Brain pericyte (primary cell): ENCODE results near the gene SAP25.
A peak's percentile ranks its signal among the peaks of the same experiment; 100 is the strongest.

ENCODE experiments used
- DNase-seq: peaks from one replicate; pipeline ENCODE4 v3.0.0-alpha.2; 2012; ENCODE audit warnings: low read depth, low spot score

Gene SAP25

DNA sequence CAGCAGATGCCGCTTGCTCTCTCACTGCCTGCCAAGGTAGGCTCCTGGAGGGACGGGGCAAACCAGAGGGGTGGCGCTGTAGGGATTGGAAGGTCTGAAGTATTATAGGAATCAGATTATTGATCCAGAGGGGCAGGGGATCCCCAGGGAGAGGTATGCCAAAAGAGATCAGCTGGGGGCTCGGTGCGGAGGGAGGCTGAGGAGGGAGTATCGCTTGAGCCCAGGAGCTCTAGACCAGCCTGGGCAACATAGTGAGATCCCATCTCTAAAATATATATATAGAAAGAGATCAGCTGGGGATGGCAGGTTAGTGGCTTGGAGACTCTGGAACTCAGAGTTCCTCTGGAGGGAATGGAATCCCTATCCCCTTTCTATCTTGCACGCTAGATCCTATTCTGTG is 21.5 kb upstream of the SAP25 start:
- no peak for DNase-seq

DNA sequence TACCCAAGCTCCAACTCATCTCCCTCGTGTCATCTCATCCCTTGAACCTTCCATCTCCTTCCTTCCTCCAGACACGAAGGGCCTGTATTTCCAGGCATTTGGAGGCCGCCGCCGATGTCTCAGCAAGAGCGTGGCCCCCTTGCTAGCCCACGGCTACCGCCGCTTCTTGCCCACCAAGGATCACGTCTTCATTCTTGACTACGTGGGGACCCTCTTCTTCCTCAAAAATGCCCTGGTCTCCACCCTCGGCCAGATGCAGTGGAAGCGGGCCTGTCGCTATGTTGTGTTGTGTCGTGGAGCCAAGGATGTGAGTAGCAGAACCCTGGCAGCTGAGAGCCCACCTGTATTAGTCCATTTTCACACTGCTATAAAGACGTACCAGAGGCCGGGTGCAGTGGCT is 17.9 kb upstream of the SAP25 start:
- no peak for DNase-seq

DNA sequence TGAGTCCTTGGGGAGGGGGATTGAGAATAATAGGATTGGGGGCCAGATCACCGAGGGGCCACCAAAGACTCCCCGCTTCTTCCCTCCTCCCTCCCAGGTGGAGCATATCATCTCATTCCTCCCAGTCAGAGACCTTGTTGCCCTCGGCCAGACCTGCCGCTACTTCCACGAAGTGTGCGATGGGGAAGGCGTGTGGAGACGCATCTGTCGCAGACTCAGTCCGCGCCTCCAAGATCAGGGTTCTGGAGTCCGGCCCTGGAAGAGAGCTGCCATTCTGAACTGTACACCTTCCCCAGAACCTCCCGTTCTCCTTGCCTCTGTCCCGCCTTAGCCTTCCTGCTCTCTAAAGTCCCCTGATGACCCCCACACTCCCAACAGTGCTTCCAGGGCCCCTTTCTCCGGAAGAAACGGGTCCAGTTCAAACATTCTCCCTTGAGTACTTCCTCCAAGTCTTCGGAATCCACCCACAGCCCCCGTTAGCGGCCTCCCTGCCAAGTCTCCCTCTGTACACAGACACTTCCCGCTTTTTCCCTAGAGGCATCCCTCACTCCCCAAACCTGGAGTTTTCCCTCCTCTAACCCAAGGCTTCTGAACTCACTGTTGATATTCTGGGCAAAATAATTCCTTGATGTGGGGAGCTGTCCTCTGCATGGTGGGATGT is 16.5 kb upstream of the SAP25 start:
- no peak for DNase-seq

DNA sequence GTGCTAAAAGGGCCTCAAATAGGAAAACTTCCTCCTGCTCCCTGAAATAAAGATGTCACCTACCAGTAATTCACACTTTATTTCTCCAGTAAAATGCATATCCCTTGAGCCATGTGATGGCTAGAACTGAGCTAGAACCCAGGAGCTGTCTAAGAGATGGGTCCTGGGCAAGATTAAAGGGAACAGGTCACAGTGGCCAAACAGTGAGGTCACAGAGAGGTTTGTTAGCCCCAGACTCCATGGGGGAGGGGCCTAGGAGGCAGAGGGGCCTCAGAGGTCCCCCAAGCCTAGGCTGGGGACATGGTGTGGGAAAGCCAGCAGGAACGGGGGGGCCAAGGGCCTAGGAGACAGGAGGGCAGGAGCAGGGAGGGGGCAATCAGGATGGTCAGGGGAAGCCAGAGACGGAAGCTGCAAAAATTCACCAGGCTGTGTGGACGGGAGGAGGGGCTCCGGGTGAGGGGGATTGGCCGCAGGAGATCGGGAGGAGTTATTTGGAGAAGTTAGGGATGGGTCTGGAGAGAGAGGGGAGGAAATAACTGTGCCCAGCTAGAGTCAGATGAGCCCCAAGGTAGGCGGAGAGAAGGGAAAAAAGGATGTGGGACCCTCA is 15.7 kb upstream of the SAP25 start:
- DNase-seq = no peak

DNA sequence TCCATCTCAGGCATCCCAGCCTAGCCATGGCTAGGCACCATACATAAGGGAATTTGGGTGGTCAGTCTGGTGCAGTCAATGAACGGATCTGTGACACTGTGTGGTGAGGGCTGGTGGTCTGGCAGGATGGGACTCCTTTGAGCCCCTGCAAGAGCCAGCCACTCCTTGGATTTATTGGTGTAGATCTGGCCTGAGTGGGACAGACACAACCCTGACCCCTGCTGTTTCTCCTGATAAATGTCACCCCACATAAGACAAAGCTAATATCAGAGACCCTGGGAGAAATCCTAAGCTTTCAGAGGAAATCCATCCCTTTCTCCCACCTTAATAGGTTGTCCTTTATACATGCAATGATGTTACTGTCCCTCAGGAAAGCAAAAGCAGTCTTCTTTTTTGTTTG is 14.7 kb upstream of the SAP25 start:
- DNase-seq = no peak

DNA sequence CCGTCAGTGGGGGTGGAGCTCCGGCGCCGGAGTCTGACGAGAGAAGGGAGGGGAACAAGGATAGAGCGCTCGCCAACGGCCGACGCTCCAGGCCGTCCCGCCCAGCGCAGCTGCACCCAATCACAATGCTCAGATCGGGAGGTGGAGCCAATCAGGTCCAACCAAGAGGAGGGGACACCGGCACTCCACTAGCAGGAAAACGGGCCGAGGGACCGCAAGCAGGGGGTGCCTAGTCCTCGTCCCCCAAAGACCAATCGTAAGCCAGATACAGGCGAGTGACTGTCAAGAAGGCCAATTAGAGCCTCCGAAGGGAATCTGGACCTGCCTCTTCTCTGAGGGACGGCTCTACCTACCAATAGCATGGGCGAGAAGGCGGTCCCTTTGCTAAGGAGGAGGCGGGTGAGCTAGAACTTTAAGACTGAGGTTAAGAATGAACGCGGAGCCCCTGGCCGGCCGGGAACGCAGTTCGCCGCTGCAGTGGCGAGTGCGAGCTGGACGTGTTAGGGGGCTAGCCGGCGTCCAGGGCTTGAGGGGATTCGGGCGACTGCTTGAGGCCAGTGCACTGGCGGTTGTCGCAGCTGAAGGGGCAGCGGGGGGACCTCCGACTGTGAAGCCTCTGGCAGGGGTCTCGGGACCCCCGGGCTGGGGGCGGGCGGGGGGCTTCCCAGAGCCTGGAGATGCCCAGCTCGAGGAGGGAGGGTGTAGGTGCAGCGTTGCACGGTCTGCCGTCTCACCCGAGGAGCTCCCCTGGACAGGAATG is 12.7 kb upstream of the SAP25 start, which contains the start of gene FBXO24:
Gene FBXO24 (plus strand): TSS at position 63 of the 760 bp plus-strand sequence. CDS start 298 bp downstream, at position 361.
- peak; percentile 100 for DNase-seq

DNA sequence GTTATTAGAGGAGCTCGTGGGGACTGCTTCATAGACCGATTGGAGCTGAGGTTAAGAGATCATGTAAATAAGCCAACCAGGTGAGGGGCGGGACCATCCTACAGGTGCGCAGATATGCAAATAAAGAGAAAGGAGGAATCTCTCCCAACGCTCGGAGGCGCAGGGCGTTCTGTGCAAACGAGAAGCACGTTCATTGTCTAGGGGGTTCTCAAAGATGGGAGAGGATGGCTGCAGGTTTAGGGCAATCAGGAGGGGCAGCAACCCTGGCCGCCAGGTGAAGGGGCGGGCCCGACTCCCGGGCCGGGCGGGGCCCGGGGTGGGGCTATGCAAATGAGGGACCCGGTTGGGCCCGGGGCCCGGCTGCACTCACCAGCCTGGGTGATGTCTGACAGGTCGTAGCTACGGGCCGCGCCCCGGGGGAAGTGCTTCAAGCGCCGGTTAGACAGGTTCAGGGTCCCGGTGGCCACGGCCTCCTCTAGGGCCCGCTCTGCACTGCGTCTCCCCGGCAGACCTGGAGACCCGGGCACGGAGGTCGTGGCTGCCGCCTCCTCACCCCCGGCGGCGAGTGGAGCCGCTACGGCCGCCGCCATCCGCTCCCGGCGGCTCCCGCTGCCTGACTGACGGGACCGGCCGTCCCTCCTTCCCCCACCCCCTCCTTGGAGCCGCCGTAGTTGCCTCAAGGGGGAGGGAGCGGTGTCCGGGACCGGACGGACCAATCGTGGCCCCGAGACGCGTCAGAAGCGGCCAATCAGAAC is 12.0 kb upstream of the SAP25 start, which contains the start of gene LRCH4:
Gene LRCH4 (minus strand): TSS at position 619 of the 755 bp plus-strand sequence. CDS start 29 bp downstream, at position 590.
- DNase-seq = no peak

DNA sequence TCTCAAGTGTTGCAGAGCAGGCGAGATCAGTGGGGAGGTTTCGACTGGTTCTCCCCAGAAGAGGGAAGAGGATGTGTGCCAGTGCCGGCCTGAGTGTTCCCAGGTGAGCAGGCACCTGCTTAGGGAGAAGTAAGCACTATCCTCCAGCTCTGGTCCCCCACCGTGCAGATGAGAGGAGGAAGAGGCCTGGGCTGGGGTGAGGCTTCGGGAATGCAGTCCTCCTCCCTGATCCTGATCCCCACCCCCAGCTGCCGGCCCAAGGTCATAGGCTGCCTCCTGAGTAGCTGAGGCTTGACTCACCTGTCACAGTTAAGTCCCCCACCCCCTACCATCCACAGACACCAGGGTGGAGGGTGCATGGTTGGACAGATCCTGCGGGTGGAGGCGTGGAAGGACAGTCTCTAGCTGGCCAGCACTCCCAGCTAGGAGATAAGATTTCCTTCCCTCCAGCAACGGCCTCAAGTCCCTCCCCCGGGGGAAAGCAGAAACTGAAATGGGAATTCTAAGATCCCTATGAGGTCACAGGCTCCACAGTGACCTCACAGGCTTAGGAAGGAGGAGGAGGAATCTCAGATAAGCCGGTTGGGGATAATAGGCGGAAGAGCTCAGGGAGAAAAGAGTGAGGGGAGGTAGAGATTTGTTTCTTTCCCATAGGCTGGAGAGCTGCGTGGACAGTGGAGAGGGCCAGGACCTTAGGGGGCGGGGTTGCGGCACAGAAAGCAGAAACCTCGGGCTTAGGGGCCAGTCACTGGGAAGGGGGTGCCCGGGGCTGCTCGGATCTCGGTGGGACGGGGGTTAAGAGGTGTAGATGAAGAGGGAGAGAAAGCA is 11.2 kb upstream of the SAP25 start:
- no peak for DNase-seq

DNA sequence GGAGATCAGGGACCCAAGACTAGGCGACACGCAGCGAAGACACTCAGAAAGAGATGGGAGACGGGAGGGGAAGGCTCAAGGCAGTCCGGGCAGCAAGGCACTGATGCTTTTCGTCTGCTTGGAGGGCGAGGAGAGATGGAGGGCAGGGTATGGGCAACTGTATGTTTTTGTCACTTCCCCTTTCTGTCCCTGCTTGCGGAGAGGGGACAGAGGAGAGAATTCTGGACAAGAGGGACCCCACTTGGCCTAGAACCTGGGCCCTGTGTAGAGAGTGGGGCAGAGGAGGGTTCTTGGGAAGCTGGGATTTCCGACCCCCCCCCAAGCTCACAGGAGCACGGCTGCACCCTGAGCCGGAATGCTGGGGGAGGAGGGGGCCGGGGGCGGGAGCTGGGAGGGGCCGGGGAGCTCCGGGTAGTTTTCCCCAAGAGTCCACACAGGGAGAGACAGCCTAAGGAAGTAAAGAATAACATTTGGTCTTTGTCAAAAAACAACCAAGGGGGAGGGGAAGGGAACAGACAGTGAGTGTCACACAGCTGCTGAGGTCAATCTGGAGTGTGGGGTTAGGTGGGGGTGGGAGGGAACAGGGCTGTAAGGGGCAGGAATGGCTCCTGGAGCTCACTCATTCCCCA is 10.5 kb upstream of the SAP25 start:
- DNase-seq = no peak

DNA sequence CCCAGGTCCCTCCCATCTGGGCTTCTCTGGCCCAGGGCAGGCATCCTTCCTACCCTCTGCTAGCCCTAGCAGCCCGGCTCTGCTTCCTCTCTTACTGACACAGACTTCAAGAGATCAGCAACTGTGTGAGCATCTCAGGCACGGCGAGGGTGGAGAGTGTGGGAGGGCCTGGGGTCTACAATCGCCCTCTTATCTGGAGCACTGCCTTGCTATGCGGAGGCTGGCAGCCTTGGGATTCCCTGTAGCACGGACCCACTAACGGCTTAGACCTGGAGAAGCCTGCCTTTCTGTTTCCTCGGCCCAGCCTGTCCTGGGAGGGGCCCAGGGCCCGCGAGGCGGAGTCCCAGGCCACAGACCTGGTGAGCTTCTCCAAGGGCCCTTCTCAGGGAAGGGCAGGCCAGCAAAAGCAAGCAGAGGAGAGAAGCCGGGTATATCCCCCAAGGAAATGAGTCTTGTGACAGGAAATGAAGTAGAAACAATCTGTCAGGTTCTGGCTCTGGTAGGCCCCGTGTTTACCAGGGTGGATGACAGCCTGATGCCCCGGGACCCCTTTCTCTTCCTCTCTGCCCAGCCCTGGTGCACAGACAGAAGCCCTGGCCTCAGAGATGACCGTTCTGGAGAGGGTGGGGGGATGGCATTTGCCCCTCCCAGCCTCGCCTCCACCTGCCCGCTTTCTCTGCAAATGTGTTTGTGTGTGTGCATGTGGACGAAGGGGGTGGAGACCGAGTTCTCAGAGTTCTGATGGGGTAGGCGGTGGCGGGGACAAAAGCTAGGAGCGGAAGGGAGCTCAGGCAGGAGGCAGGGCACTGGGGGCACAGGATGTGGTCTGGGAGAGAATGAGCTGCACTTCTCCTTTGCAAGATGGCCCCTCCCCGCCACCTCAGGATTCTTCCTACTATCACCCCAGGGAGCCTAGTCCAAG is 9.7 kb upstream of the SAP25 start:
- DNase-seq = no peak

DNA sequence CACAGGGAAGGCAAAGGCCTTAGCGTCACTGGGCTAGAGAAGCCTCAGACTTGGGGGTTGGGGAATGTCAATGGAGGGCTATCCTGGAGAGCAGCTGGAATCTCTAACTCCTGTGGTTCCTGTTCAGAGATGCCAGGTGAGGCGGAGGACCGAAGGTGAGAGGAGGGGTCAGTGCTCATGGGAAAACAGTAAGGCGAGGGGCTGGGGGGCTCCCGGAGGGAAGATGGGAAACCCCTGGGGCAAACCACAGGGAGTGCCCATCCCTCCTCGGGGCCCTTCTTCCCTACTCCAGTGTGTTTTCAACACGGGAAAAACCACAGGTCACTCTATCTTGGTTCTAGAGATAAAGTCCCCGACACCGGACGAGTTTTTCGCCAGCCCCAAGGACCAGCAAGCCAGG is 8.9 kb upstream of the SAP25 start:
- DNase-seq = no peak

DNA sequence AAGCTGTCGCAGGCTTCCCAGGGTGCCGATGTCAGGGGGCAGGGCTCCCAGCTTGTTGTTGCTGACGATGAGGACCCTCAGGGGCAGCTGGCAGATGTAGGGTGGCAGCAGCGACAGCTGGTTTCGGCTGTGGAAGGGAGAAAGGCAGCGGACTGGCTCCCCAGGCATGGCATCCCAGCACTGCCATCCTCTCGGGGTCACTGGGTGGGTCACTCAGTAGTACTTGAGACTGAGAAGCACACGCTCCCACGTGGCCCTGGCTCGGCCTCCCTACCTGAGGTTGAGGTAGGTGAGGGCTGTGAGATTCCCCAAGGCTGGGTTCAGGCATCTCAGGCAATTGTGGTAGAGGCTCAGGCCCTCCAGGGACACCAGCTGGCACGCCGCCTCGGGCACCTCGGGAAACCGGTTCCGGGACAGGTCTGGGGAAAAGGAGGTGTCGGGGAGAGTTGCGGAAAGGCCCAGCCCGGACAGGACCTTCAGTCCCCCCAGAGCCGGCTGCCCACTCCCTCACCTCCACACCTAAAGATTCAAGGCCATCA is 8.4 kb upstream of the SAP25 start:
- no peak for DNase-seq

DNA sequence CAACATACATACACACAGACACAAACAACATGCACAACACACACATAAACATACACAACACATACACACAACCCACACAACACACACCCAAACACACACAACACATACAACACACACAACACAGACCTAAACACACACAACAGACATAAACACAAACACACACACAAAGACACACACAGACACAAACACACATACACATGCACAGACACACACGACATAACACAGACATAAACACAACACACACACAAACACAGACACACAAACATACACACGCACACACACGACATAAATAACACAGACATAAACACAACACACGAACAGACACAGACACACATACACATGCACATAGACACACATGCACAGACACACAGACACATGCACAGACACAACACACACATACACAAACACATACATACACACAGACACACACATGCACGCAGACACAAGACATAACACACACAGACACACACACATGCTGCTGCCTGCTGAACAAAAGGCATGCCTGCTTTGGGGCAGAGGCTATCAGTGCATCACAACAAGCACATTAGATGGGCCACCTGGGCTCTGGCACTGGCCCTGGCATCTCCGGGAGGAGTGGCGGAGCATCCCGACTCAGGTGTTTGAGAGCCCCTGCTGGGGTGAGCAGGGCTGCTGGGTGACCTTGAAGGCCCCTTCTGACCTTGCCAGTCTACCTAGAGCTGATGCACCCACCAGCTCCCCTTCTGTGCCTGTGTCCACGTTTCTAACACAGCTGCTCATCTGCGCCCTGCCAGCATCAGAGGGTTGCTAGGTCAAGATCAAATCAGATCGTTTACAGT is 7.0 kb upstream of the SAP25 start:
- no peak for DNase-seq

DNA sequence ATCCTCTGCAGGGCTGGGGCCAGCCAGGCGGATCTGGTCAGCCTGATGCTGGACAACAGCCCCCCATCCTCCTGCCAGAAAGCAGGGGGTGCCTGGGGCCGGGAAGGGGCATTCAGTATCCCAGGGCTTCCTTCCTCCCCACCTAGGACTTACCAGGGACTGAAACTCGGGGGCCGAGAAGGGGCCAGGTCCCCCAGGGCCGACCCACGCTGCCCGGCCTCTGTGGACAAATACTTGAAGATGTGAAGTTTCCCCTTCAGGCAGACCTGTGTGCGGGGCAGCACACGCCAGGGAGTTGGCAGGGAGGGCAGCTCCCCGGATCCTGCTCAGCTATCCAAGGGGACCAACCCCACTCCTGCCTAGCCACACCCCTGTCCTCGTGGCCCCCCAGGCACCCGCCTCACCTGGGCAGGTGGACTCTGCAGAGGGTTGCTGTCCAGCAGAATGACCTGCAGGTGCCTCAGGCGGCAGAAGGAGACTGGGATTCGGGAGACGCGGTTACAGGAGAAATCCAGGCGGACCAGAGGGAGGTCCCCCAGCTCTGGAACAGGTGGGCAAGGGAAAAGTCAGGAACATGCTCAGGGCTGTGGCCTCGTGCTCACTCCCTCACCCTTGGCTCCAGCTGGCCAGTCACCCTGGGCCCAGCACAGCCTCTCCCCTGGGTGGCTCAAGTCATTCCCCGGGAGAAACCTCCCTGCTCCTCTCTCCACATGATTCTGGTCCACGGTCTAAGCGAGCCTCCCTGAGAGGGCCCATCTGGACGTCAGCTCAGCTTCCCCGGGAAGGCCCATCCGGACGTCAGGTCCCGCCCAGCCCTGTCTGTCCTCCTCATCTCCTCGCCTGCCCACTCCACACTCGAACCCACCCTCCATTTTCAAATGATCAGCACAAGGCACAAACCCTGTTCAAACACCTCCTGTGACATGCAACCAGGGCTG is 4.8 kb upstream of the SAP25 start:
- no peak for DNase-seq

DNA sequence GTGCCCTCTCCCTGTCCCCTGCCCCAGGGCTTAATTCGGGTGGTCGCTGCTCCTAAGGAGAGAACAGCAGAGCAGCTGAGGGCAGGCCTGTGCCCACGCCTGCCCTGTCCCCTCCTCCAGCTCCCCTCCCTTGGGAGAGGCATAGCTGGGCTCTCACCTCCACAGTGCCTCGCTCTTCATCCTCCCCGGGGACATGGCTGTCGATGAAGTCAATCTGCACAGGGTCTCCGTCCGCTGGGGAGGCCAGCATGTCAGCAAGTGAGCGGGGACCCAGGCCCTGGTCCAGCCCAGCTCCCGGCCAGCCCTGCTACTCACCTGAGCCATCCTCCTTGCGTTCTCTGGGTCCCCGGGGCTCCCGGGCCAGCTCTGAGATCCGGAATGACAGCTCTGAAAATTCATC is 3.8 kb upstream of the SAP25 start:
- DNase-seq = no peak

DNA sequence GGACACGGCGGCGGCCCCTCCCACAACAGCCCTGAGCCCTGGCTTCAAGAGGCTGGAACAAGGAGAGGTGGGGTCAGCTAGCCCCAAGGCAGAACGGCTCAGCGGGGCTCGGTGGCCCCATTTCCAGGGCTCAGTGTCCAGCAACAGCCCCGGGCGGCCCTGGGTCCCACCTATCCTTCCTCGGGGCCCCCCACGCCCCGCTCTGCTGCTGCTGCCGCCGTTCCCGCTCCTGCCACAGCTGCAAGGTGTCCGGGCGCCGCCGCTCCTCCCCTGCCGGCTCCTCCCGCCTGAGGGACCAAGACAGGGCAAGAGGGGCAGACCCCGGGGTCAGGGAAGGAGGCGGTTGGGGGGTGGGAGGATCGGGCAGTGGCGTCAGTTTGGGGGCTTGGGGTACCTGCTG is 3.4 kb upstream of the SAP25 start:
- DNase-seq = no peak

DNA sequence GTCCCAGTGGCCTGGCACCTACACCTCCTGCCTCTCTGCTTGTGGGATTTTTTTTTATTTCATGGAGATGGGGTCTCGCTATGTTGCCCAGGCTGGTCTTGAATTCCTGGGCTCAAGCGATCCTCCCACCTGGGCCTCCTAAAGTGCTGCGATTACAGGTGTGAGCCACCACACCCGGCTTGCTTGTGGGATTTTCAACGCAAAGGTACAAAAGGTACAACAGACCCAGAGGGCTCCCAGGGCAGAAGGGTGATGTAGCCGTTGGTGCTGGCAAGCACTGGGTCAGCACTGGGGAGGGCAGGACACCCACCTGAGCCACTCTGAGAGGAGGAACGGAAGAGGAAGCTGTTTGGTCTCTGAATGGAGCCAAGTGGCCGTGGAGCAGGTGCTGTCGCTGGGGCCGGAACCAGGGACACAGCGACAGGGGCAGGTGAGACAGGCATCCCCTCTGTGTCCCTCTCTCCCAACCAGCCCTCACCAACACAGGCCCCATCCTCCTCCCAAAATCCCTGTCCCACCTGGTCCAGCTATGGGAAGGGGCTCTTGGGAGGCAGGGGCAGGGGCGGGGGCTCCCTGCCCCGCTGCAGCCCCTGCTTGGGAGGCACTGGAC is 2.8 kb upstream of the SAP25 start:
- DNase-seq = no peak
